HK-2 (cell line): ENCODE measurements around the gene PCTP.

Source experiments
- DNase-seq: peaks from one replicate; pipeline ENCODE4 v3.0.0-alpha.2; 2018; ENCODE audit not compliant: unreplicated experiment

PCTP gene

DNA sequence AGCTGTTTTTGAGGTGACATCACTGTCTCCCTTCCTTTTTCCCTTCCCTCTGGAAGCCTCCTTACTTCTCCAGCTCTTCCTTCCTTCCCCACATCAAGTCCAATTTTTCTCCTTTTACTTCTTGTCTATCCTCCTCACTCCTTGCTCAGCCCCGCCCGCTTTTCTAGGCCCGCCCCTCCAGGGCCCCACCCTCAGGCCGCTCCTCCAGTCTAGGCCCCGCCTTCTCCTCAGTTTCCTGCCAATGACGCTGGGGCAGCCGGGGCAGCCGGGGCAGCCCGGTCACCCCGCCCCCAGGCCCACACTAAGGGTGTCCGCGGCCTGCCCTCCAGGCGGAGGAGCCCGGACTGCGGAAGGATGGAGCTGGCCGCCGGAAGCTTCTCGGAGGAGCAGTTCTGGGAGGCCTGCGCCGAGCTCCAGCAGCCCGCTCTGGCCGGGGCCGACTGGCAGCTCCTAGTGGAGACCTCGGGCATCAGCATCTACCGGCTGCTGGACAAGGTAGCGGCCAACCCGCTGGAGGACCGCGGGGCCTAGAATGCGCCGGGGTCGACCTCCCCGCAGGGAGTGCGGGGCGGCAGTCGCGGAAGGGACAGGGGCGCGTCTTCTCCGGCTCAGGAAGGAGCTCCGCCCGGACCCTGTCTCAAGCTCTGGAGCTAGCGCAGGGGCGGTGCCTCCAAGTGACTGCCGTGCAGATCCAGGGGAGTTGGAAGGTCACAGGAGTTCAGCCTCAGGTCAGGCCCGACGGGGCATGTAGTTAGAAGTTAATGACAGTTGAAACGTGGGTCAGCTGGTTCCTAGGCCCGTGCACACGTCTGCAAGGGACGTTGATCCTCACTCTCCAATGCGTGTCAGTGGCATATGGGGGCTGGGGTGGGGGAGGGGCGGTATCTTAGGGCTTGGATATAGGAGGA lies at the start of gene PCTP:
Gene PCTP (plus strand): TSS at position 302 of the 908 bp plus-strand sequence. CDS start 53 bp downstream, at position 355.
- DNase-seq, result peak; percentile 94

DNA sequence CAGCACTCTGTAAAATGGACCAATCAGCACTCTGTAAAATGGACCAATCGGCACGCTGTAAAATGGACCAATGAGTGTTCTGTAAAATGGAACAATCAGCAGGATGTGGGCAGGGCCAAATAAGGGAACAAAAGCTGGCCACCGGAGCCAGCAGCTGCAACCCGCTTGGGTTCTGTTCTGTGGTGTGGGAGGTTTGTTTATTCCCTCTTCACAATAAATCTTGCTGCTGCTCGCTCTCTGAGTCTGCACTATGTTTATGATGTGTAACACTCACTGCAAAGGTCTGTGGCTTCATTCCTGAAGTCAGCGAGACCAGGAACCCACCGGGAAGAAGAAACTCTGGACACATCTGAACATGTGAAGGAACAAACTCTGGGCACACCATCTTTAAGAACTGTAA lies 48.7 kb upstream of the PCTP start:
- DNase-seq, result no peak

DNA sequence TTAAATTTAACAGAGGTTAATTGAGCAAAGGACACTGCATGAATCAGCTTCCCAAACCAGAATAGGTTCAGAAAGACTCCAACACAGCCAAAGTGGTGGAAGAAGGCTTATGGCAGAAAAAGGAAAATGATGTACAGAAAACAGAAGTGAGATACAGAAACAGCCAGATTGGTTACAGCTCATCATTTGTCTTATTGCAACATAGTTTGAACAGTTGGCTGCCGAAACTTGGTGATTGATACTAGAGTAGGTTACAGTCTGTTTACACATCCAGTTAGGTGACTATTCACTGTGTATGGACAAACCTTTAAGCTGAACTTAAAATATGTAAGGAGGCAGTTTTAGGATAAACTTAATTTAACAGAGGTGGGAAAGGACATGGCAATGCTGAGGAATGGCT lies 46.5 kb upstream of the PCTP start:
- DNase-seq, result no peak

DNA sequence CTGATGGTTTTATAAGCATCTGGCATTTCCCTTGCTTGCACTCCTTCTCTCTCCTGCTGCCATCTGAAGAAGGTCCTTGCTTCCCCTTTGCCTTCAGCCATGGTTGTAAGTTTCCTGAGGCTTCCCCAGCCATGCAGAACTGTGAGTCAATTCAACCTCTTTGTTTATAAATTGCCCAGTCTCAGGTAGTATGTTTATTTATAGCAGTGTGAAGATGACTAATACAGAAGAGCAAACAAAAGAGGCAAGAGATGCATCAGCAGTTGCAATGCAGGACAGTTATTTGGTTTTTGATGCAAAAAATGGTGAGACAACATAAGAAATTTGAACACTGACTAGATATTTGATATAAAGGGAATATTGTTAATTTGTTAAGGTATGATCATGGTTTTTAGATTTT lies 45.0 kb upstream of the PCTP start:
- DNase-seq, result no peak

DNA sequence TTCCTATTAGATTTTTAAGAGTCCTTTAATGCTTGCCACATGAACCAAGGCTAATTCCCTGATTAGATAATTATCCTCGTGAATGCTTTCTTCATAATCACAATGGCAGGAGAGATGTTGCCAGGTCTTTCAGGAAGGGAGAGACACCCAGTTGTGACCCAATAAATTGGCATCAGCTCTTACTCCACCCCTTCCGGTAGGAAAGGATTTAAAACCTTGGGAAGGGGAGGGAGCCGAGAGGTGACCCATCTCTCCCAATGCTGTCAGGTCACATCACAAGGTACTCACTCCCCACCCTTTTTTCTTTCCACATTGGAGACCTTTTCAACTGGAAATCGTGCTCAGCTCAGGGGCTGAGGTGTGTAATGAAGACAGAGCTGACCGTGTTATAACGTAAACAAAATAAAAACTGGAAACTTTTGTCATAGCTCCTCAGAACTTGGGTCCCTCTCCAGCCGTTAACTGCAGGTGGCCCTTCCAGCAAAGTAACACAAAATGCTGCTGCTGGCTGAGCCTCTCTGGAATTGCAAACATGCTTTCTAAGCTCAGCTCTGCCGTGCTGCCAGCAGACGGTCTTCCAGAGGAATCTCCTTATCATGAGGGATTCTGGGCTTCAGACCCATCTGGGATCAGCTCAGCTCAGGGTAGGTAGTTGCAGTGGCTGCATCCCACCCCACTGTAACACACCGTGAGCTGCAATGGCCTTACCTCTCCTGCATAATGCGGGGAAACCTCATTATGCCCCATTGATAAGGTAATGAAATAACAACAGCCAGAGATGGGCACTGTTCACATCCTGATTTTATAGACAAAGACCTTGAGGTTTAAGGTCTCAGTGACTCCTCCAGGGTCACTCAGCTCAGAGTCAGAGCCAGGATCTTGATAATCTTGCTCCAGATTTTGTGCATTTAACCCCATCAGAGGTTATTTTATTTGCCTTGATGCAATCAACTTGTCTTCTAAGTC lies 43.8 kb upstream of the PCTP start:
- DNase-seq, result no peak

DNA sequence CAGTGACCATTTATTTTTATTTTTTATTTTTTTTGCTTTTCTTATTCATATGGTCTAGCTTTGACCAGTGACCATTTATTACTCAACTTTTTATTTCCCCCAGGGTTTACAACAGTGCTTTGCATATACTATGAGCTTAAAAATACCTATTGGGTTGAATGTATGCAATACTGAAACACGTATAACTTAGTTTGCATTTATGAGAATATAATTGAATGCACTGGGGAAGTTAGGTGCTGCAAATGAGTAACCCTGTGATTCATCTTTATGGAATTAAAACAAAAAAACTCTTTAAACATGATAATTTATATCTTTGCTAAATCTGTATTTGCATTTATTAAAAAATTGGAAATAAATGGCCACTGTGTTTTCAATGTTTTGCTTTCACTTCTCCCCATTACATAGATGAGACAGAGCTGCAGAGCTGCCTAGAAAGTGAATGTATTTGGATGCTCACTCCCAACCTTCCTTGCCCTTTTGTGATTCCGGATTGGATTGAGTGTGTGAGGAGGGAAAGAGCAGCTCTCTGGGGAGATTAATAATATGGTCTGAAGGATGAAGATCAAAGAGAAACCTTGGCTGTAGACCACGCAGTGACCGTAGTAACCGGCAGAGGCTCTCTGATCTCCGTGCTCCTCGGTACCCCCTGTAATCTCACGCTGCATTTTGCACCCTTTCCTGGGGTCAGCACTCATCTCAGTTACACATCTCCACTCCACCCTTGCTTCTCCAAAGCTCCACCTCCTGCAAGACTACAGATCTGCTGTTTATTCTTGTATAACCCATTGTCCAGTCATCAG lies 42.5 kb upstream of the PCTP start:
- DNase-seq, result no peak

DNA sequence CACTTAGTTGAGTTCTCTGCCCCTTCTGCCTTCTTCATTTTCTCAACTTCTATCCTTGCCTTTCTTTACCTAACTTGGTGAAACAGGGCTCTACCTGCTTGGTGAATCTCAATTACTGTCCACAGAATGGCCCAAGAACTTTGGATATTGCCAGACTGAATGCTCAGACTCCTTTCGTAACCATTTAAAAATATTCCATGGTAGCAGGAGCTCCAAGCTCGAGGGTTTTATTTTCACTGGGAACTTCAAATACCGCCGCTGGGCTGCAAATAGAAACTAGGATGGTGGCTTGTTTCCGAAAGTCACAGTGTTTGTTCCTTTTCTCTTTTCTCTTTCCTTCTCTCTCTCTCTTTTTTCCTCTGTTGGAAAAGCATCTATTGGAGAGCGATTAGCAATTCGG lies 41.4 kb upstream of the PCTP start:
- no peak for DNase-seq

DNA sequence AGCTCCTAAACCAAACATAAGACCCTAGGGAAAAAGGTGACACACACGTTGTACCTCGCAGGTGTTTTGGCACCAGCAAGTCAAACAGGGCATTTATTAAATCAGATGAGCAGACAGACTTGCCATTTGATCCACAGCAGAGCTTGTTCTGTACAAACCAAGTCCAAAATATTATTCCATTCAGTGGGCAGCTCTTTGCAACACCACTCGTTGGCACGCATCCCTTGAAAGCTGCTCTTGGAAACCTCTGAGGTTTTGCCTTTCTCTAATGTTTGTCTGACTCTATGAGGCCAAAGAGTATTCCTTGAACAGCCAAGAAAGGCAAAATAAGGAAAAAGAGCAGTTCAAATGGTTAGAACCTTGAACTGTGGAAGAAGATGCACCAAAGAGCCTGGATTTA lies 40.9 kb upstream of the PCTP start:
- DNase-seq, result no peak

DNA sequence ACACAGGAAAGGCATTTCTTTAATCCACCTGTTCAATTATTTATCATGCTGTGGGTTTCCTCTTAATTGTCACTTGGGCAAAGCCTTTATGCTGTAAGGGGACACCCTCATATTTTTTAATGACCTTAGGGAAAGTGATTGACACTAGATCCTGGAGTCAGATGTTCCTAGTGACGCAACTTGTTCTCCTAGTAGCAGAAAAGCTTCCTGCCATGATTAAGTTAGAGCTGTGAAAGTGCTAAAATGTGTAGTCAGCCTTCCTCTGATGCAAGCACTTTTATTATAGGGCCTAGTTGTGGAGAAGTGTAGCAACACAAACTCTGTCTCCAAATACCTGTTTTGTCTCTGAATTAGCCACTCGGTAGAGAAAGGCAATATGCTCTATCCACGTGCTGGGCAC lies 40.4 kb upstream of the PCTP start:
- no peak for DNase-seq

DNA sequence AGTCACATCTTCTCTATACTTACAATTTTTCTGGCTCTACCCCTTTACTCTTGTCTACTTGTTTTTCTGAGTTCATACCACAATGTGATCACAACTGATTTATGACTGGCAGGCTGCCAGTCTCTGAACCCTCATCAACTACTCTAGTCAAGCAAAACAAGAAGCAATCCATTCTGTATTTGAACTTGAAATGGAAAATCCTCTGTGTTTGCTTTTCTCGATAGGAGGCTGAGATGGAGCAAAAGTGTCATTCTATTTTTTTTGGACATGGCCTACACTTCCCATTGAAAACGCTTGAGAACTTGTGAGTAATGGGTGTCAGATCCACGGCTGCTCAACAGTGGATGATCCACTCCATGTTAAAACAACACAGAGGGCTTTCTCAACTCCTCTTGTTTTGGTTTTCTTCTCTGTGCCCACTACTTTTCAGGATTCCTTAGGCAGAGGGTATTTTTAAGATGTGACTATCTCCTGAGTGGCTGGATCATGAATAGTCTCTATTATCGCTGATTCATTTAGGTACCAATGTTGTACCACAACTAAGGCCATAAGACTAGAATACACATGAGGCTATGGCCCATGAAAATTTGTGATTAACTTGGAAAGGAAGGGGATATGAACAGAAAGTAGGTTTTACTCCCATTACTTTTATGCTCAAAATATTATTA lies 39.9 kb upstream of the PCTP start:
- DNase-seq, result no peak

DNA sequence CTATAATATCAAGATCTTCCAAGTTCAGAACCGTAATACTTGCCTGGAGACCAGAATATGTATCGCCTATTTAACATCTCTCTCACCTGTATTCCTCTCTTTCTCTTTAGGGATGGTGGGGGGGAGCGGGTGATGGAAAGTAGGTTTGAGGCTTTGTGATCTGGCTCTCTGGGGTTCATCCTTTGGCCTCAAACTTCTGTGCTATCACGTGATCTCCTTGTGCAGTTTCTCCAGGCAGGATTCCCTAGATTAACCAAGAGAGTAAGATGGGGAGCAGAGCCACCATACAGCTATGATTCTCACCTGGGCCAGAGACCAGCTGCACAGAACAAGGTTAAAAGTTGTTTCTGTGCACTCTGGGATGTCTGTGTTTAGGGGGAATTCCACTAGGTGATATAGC lies 33.4 kb upstream of the PCTP start:
- DNase-seq, result no peak

DNA sequence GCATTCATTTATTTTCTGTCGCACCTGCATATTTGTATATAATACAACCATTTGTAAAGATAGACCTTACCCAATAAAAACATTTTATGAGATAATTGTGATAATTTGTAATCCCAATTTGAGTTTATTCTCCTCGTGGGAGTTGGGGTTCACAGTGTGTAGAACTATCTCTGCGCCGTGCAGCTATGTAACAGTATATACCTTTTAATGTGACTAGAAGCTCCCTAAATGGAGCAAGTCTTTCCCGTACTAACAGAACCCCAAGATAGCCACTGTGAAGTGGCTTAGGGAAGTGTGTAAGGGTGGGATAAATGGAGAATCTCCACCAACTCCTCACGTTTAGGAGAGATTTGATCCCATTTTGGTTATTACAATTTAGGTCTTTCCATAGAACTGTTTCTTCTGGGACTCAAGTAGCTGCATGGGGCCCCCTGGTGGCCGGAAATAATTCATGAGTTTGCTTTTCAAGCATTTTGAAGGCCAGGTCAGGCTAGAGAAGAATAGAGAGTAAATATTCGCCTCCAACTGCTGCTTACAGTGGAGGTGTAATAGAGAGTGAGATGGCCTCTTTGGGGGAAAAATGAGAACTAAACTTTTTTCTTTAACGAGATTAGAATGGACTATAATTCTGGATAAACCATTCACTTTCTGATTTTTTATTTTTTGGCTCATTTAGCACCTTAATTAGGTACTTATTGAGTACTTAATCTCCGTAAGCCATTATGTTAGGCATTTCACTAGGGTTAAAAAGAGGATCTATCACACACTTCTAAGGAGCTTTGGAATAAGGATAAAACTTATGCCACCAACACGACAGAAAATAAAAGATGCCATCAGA lies 32.7 kb upstream of the PCTP start:
- peak; percentile 57 for DNase-seq

DNA sequence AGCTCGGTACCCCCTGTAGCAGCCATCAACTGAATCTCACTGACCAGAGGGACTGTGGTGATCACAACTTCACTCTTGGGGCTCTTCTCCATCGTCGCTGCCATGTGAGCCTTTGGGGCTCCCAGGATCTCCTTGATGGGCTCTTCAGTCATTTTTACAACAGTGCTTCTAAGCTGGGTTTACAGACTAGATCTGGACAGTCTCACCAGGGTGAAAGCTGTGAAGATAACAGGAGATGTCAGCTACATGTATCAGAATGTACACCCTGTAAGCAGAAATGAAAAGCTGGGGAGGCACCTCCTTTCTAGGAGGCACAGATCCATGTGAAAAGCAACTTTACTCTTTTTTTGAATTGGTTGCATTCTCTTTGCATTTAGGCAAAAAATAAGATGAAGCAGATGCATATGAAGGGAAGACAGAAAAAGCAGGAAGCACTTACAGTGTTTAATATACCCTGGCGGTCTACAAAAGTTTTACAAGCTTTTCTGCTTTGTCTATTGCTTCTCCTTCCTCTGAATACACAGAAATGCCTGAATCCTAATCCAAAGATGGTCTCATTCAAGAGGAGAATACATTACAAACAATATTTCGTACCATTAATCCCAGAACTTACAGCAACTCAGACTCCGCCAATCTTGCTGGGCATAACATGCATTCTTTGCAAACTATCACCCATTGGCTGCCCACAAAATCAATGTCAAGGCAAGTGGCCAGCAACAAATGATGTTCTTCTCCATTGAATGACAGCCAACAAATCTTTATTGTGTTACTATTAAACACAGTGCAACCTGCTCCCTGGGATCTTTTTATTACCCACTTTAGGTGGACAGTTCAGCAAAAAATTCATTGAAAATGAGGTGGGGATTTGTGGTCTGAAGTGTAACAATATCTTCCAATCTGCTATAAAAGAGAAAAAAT lies 29.7 kb upstream of the PCTP start:
- no peak for DNase-seq

DNA sequence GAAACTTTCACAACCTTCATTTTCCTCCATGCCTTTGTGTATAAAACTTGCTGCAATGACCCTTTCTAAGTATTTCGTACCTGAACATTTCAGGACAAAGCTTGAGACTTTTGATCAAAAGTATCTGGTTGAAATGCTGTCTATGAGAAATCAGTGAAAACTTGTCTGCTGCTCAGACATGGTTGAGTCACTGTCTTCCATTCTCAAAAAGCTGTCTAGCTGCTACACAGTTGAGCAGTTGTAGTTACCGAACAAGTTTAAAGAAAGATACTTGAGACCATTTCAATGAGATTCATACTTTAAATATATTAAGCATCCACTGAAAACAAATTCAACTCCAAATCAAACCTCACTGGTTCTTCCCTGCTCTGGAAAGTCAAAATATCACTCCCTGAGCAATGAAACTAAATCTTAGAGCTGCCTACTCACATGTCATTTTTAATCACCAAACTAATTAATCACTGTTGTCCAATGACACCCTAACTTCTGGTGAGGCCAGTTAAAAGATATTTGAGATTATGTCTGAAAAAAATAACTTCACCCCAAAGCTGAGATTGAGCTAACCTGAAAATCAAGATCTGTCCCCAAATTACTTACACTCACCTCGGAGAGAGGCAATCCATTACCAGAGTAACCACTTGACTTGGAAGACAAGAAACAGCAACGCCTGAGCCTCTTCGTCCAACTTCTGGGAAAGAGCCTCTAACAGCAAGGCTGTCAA lies 28.7 kb upstream of the PCTP start:
- DNase-seq, result no peak

DNA sequence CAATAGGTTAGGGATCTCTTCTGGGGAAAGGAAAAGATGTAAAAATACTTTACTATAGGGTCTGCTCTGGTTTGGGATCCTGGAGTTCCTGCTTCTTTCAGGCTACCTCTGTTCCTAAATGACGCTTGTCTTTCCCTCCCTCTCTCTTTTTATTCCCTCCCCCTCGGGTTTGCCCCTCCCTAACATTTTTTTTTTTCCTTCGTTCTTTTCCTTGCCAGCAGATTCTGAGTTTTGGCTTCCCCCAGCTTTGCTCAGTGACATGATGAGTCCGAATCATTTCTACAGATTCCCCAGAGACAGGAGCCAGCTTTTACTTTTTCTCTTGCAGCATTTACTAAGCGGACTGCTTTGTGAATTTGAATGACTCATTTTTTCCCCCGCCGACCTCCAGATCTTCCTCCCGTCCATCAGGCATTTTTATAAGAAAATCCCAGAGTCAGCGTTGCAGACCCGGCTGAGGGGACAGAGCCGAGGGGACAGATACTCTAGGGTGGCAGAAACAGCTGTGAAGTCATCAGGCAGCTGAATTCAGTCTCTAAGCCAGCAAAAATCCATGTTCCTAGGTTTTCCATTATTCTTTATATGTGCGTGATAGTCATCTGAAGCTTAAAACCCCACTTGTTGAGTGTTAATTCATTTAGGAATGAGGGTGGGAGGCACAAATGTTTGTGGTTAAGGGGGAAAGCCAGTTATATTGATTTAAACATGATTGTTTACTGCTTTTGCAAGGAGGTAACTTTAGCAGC lies 27.9 kb upstream of the PCTP start, which contains the start of gene TMEM100:
Gene TMEM100 (minus strand): TSS at position 123 of the 746 bp plus-strand sequence. CDS start 1,794 bp downstream, outside the sequence.
- no peak for DNase-seq

DNA sequence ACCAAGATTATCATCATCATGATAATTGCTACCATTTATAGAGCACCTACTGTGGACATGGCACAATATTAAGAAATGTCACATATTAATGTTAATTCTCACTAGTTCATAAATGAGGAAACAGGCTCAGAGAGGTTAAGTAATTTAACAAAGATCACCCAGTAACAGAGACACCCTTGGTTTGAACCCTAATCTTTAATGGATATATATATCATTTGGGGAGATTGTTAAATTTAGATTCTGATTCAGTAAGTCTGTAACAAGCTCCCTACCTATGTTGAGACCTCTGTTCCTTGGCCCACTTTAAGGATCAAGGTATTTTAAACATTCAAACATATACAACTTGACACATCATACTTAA lies 27.4 kb upstream of the PCTP start:
- DNase-seq, result no peak

DNA sequence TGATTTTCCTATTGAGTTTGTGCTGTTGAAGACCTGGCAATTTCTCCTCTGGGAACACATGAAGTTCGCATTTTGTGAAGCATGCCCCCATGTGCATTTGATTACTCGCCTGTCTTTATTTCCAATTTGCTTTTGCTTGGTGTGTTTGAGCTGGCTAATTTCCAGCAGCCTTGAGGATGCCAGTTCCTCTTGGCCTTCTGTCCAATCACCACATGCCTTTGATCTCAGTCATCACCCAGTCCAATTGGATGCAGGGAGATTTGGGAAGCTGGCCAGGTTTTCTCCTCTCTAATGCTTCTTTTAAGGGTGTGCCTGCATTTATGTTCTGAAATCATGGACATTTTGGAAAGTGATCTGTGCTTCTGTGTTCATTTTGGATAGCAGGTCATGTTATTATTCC lies 24.4 kb upstream of the PCTP start:
- no peak for DNase-seq

DNA sequence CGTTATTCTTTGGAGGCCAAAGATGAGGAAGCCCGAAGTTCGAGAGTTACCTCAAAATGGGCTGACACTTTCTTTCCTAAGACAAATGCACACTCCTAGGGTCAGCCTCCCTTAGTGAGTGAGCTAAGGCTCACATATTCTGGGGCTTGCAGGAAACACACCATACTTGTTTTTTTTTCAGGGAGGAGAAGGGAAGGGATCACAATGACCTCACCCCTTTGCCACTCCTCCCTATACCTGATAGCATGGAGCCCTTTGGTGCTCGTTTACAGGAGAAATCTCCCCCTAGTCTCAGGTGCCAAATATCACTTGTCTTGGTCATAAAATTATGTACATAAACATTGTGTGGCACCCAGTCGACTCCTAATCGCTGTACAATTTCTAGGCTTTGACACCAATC lies 23.6 kb upstream of the PCTP start:
- DNase-seq, result no peak
